ENCODE data around the gene RASGRP4.

Gene RASGRP4

GRCh38 chr19:38388349-38389100 is 37.5 kb downstream of the RASGRP4 start, which contains the start of gene SPRED3:
TSS of gene SPRED3 (plus strand) at chr19:38388697. CDS start at chr19:38390303, 1,606 bp downstream.
- DNase-seq: no peak

DNA sequence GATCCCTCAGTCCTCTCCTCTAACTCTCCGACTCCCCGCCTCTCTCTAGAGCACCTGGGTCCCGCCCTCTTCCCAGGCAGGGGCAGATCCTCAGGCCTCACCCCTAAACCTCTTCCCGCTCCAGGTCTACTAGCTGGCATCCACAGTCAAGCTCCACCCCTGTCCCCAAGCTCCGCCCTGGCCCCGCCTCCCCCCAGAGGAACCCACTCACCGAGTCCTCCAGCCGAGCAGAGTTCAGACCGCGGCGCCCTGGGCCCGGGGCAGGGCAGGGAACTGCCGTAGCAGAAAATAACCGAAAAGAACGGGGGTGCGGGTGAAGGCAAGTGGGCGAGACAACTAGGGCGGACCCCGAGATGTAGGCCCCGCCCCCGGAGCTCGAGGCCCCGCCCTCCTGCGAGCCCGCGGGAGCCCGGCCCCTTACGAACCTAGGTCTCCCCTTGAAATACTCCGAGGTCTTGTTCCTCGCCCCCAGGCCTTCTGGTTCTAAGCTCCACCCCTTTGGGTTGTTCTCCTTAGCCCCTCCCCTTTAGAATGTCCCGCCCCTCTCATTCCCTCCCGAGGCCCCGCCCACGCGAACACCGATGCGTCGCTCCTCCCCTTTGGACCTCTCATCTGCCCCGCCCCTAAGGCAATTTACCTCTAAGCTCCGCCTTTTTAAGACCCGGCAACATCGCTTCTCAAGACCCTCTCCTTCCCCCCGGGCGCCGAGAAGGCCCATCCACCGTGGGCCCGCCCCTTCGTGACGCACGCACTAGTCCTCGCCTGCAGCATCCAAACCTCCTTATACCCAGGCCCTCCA is 38.3 kb downstream of the RASGRP4 start, which contains the start of gene GGN:
GGN (minus strand) TSS at position 485 of the 799 bp plus-strand sequence. CDS start 773 bp downstream, outside the sequence.
- peak; percentile 70 for DNase-seq

GRCh38 chr19:38386971-38387549 is 39.0 kb downstream of the RASGRP4 start:
- no peak for DNase-seq

DNA sequence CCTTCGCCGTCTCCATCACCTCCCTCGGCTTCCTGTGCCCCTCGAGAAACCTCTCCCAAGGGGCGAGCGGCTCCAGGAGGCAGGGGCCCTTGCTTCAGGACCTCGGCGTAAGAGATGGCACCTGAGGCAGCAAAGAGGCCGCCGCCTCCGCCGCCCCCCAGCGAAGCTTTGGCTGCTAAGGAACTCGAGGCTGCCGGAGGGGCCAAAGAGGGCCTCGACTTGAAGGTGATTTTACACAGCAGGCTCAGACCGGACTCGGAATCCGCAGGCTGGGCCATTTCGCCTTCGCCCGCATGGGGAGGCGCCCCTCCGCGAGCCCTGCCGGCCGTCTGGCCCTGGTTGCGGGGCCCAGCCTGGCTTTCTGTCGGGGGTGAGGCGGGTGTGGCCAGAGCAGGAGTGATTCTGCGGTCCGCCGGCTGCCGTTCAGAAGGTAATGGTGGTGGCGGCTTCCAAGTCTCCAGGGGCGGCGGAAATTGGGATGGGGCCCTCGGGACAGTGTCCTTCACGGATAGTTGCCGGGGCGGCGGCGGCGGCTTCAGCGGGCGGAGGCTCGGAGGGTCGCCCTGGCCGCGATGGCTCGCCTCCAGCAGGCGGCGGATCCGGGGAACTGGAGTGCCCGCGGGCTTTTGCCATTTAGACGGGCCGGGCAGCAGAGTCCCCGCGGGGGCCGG is 39.6 kb downstream of the RASGRP4 start:
- DNase-seq: no peak

DNA sequence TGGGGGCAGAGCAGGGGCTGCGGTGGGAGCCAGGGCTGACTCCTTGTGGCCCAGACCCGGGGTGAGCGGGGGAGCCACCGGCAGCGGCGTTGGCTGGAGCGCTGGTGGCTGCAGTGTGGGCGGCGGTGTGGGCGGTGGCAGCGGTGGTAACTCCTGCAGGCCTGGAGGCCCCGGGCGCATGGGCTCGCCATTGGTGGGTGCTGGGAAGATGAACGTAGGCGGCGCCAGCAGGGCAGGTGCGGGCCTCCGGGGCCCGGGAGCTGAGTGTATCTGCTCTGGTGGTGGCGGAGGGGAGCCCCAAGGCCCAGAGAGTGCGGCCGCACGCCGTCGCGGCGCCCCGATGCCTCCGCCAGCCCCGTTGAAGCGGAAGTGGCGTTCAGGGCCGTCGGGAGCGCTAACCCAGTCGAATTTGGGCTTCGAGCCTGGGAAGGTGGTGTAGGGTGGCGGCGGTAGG is 40.2 kb downstream of the RASGRP4 start:
- DNase-seq: no peak

DNA sequence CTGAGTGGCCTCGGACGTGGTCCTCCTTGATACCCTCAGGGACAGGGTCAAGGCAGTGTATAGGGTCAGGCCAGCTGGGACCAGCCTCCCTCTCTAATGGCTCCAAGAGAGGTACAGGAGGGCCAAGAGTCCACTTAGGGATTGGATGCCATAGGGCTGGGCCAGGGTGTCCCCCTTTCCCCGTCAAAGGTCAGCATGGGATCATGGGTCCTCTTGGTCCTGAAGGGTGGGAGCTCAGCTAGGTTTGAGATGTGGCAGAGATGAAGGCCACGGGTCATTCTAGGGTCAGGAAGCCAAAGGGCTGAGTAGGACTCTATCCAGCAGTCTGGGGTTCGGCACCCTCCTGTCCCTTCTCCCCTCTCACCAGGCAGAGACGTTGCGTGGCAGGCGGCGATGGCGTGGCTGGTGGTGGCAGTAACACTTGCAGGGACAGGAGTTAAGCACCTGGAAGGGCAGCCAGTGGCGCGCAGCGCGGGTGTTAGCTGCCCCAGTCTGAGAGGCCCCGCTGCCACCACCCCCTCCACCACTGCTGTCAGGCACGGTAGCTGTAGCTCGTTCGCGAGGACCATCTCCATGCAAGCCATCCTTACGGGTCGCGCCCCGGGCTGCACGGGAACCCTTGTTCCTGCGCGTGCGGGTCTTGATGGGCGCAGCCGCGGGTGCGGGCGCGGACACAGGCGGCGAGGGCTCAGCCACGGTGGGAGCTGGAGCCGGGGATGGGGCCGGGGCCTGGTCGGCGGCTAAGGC is 40.8 kb downstream of the RASGRP4 start:
- no peak for DNase-seq

DNA sequence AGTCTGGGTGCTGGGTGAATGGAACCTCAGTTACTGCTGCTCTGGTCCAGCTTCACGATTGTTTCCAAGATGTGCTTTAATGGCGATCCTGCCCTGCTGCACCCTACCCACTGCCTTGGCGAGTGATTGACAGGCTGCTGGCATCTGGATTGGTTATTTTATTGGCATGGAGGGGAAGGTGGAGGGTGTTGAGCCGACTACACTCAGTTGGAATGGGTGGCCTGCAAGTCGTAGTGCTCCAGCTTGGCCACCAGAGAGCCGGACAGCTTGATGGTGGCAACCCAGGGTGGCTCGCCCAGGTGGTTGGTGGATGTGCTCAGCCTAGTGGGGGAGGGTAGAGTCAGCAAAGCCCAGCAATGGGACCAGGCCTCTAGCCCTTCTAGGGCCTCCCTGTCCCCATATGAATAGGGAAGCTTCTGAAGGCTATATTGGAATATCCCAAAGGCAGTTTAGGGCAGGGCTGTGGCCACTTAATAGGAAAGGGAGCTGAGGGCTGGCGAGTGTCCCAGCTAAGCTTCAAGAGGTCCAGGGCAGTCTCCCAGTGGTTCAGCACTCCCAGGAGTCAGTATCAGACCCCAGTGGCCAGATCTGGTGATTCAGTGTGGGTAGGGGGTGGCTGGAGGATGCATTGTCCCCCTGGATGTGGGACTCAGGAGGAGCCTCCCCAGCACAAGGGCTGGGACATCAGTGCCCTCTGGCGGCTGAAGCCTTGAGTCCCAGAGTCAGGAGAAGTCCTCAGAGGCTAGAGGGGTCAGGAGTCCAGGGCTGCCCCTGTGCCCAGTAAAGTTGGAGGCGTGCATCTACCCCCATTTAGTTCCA is 41.6 kb downstream of the RASGRP4 start:
- DNase-seq: no peak

DNA sequence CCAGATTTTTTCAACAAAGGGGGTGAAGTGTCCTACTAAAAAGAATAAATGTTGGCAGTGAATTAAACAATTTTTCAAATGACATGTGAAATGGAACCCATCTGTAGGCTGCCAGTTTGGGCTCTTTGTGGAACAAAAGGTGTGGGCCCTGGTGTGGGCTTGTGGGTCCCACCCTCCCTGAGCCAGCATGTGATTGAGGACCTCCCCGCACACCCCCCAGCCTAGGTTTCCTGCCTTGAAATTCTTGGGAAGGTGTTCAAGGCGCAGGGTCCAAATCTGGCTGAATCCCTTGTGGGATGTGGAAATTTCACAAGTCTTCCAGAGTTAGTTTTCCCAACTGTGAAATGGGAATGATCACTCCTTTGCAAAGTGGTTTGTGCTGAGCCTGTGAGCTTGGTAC is 42.3 kb downstream of the RASGRP4 start:
- DNase-seq: no peak

GRCh38 chr19:38383184-38383583 is 42.8 kb downstream of the RASGRP4 start:
- DNase-seq: no peak

- no peak for DNase-seq
Observed at GRCh38 chr19:38381138-38381537, 44.9 kb downstream of the RASGRP4 start.

DNA sequence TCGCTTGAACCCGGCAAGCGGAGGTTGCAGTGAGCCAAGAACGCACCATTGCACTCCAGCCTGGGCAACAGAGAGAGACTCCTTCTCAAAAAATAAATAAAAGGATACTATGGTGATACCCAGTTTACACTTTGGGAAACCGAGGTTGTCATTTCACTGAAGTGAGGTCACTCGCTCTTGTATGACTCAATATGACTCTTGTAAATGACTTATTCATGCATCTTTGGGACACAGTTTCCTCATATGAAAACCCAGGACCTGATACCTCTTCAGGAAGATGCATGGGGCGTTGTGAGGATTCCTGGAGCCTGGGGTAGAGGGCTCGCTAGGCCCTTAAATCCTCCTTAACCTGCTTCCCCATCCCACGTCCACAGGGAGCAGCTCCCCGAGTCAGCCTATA is 47.2 kb downstream of the RASGRP4 start:
- DNase-seq: no peak

DNA sequence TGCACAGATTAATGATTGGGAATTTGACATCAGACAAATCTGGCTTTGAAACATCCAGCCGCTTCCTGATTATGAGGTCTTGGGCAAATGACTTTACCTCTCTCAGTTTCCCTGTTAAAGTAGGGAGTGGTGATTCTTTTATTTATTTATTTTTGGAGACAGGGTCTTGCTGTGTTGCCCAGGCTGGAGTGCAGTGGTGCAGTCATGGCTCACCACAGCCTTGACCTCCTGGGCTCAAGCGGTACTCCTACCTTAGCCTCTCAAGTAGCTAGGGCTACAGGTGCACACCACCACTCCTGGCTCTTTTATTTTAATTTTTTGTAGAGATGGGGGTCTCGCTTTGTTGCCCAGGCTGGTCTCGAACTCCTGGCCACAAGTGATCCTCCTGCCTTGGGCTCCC is 49.0 kb downstream of the RASGRP4 start:
- no peak for DNase-seq

- no peak for DNase-seq
Observed at GRCh38 chr19:38376576-38376975, 49.4 kb downstream of the RASGRP4 start.

GRCh38 chr19:38375748-38376147 is 50.3 kb downstream of the RASGRP4 start:
- no peak for DNase-seq

DNA sequence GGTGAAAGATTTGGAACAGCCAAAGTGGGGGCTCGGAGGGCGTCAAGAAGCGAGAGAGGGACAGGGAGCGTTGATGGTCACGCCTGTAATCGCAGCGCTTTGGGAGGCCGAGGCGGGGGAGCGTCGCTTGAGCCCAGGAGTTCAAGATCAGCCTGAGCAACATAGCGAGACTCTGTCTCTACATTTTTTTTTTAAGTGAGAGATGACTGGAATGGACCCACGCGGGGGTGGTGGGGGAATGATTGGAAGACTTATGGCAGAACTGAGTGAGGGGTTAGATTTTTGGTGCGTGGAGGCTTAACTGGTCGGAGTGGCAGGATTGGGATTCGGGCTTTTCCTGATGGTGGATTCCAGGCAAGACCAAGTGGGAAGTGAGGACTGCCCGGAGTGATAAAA is 50.9 kb downstream of the RASGRP4 start:
- DNase-seq: no peak

- DNase-seq: peak; percentile 97
Observed at GRCh38 chr19:38374332-38375097, 51.5 kb downstream of the RASGRP4 start, which contains the start of gene PSMD8. TSS of gene PSMD8 (plus strand) at chr19:38374571. CDS start at chr19:38374602, 31 bp downstream.

DNA sequence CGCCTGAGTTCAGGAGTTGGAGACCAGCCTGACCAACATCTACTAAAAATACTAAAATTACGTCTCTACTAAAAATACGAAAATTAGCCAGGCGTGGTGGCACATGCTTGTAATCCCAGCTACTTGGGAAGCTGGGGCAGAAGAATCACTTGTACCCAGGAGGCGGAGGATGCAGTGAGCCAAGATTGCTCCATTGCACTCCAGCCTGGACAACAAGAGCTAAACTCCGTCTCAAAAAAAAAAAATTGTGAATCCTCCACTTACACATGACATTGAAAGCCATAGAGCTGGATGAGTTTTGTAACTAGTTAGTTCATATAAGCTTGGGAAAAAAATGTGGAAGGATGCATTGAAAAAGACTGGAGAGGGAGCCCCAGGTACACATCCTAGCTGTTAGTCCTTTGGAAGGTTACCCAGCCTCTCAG is 52.1 kb downstream of the RASGRP4 start:
- no peak for DNase-seq

DNA sequence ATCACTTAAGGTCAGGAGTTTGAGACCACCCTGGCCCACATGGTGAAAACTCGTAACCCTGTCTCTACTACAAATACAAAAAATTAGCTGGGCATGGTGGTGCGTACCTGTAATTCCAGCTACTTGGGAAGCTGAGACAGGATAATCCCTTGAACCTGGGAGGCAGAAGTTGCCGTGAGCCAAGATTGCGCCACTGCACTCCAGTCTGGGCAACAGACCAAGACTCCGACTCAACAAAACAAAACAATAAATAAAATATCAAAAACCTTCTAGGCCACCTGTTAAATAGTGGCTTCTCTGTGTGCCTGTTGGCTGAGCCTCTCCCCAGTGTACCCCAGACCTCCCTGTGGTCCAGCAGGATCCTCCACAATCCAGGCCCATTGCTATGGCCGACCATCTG is 54.9 kb downstream of the RASGRP4 start:
- no peak for DNase-seq

DNA sequence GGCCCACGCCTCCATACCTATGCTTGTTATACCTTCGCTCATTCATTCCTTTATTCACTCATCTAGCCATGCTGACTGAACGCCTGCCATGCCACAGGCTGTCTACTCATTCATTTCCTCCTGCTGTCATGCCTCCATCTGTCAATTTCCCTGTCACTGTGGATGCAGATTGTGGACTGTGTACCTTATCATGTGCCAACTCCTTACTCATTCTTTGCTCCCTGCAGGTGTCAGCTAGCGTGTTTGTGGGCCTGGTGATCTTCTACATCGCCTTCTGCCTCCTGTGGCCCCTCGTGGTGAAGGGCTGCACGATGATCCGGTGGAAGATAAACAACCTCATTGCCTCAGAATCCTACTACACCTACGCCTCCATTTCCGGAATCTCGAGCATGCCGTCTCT is 55.7 kb downstream of the RASGRP4 start:
- no peak for DNase-seq

- no peak for DNase-seq
Observed at GRCh38 chr19:38369584-38369983, 56.4 kb downstream of the RASGRP4 start.
